Sigmoid colon (tissue), 7 donors: ENCODE measurements around the gene PPP2R5E. TPM values are rescaled to one million over a fixed set of nuclear protein-coding genes. Genes with fewer than 3 reads are reported as not detected.
A peak's percentile ranks its signal among the peaks of the same experiment; 100 is the strongest.

Source experiments
- DNase-seq: peaks from one replicate; pipeline ENCODE4 v3.0.0-alpha.2; 2019
- H3K27ac ChIP-seq, 4 donors: fragments of 200-600 bp; sonication (generic); one replicate each; pipeline ENCODE4 v1.5.1; 2016 to 2019; ENCODE audit warnings: mild to moderate bottlenecking in 1 of 4
- H3K27me3 ChIP-seq, 3 donors: fragments of 200-600 bp; sonication (generic); one replicate each; pipeline ENCODE4 v1.5.1; 2019; ENCODE audit warnings: mild to moderate bottlenecking in 1 of 3
- H3K36me3 ChIP-seq, 4 donors: fragments of 200-600 bp; sonication (generic); one replicate each; pipeline ENCODE4 v1.5.1; 2016 to 2019
- H3K4me1 ChIP-seq, 4 donors: fragments of 200-600 bp; sonication (generic); one replicate each; pipeline ENCODE4 v1.5.1; 2017 to 2019
- H3K4me3 ChIP-seq, 4 donors: fragments of 200-600 bp; sonication (generic); one replicate each; pipeline ENCODE4 v1.5.1; 2017 to 2019; ENCODE audit warnings: mild to moderate bottlenecking in 2 of 4, moderate library complexity in 1 of 4
- H3K9me3 ChIP-seq, 4 donors: fragments of 200-600 bp in 3 of 4; sonication (generic) in 3 of 4; one replicate each; pipeline versions ENCODE4 v1.5.1 to v1.6.1; 2013 to 2019
- EP300 ChIP-seq, 4 donors: sonication (generic); formaldehyde crosslinking; IDR thresholded peaks; one replicate each; pipeline ENCODE4 v1.6.1; 2017; ENCODE audit warnings: antibody characterized with exemption in 4 of 4
- POLR2A ChIP-seq, 2 donors: fragments of 450-650 bp; IDR thresholded peaks; one replicate each; pipeline ENCODE4 v1.6.1; 2016; ENCODE audit warnings: antibody characterized with exemption in 2 of 2, mild to moderate bottlenecking in 2 of 2, moderate library complexity in 2 of 2
- POLR2AphosphoS5 ChIP-seq, 4 donors: sonication (generic); formaldehyde crosslinking; IDR thresholded peaks; one replicate each; pipeline ENCODE4 v1.6.1; 2017; ENCODE audit warnings: antibody characterized with exemption in 4 of 4
- WGBS, 2 donors: extraction: QIAGEN DNeasy Blood & Tissue Kit; methylation state at CpG; one replicate each; pipeline ENCODE4 v1.1.7; 2013; 5-methylcytosine and 5-hydroxymethylcytosine counted together
- intact Hi-C: fragments of 100-400 bp; cut with DNase I; formaldehyde crosslinking; loops from one replicate; pipeline ENCODE4 v1.15.1; 2023
- polyA plus RNA-seq, 3 donors: library from polyadenylated mRNA; stranded (reverse); fragments of 200-250 nt; gene quantifications; one replicate each; pipeline ENCODE4 v1.2.3, GENCODE V29; 2013
- total RNA-seq, 4 donors: library from RNA; depleted of rRNA; stranded (reverse); fragments of >200 nt; gene quantifications; one replicate each; pipeline ENCODE4 v1.1.0, GENCODE V29; 2016
- TF ChIP-seq, protein P1 (sequence below), 4 experiments: fragments of 450-650 bp in 3 of 4; fragments of 200-600 bp in 1 of 4; IDR thresholded peaks; one replicate each; pipeline ENCODE4 v1.5.1; 2016 to 2019; ENCODE audit warnings: antibody characterized with exemption in 4 of 4, mild to moderate bottlenecking in 3 of 4, moderate library complexity in 2 of 4
- donor health status: healthy with polysubstance abuse.
- donor health status: Bipolar disorder and iron deficiency.
- donor health status: healthy.

PPP2R5E gene
- total and polyA plus RNA-seq, 7 donors = 10.8 to 28.9 (median 23.7) TPM

GRCh38 chr14:63436286-63437098 is 106.7 kb downstream of the PPP2R5E start:
- no peak for DNase-seq
- Histone ChIP-seq H3K4me3 (no peak overlapping the region), H3K9me3 (no peaks in the 10 kb centered on the region), H3K27me3 (no peaks in the 10 kb centered on the region), H3K27ac (peak overlapping the region; percentile 69 to 81 (median 79)), H3K4me1 (peaks cover 0 to 66% (median 49%) of the 10 kb centered on the region in 4 donors), H3K36me3 (no peaks in the 10 kb centered on the region)
- intact Hi-C loops = loop anchor here (5.0 kb wide), 2 partner anchors 34 to 106 kb away; partner anchors contain the start of gene PPP2R5E
- no peak for TF ChIP-seq EP300 (IDR thresholded peaks at IDR 0.05)
- TF ChIP-seq, protein P1, sequence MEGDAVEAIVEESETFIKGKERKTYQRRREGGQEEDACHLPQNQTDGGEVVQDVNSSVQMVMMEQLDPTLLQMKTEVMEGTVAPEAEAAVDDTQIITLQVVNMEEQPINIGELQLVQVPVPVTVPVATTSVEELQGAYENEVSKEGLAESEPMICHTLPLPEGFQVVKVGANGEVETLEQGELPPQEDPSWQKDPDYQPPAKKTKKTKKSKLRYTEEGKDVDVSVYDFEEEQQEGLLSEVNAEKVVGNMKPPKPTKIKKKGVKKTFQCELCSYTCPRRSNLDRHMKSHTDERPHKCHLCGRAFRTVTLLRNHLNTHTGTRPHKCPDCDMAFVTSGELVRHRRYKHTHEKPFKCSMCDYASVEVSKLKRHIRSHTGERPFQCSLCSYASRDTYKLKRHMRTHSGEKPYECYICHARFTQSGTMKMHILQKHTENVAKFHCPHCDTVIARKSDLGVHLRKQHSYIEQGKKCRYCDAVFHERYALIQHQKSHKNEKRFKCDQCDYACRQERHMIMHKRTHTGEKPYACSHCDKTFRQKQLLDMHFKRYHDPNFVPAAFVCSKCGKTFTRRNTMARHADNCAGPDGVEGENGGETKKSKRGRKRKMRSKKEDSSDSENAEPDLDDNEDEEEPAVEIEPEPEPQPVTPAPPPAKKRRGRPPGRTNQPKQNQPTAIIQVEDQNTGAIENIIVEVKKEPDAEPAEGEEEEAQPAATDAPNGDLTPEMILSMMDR (IDR thresholded peaks at IDR 0.05) = no peak
- TF ChIP-seq POLR2A (IDR thresholded peaks at IDR 0.05) = no peak
- no peak for TF ChIP-seq POLR2AphosphoS5 (IDR thresholded peaks at IDR 0.05)
- 65 to 78% methylated on average over 5 of the region's 5 CpGs for WGBS, 2 donors

DNA sequence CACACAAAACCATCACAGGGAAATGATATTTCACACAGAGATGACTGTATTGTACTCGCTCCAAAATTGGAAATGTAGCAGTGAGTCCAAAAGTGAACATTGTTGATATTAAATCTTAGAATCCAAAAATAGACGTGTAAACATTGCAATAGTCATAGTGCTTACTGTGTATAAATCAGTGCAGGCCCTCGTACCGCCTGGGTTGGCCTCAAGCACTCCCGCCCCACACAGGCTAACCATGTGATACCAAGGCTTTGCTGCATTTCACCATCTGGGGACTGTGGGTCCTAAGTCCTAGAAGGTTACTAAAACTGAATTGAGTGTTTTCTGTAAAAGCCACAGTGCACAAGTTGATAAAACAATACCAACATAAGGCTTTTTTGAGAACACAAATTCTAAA is 107.3 kb downstream of the PPP2R5E start:
- peak; percentile 94 for DNase-seq
- 71 to 73% methylated on average over 5 of the region's 5 CpGs for WGBS, 2 donors
- H3K27ac ChIP-seq = peak overlapping the region; percentile 69 to 81 (median 79)
- H3K9me3 ChIP-seq = no peaks in the 10 kb centered on the region
- peaks cover 0 to 66% (median 49%) of the 10 kb centered on the region in 4 donors for H3K4me1 ChIP-seq
- H3K4me3 ChIP-seq = no peak overlapping the region
- intact Hi-C loops = loop anchor here (5.0 kb wide), 2 partner anchors 34 to 106 kb away; partner anchors contain the start of gene PPP2R5E
- H3K27me3 ChIP-seq = no peaks in the 10 kb centered on the region
- TF ChIP-seq POLR2AphosphoS5 (IDR thresholded peaks at IDR 0.05) (peak; percentile 76 to 86 (median 84)), EP300 (IDR thresholded peaks at IDR 0.05) (peak in 3 of 4 donors; percentile 58 to 81 (median 74)), POLR2A (IDR thresholded peaks at IDR 0.05) (no peak)
- TF ChIP-seq, protein P1 (IDR thresholded peaks at IDR 0.05) = no peak
- H3K36me3 ChIP-seq = no peaks in the 10 kb centered on the region

GRCh38 chr14:63435204-63435603 is 108.0 kb downstream of the PPP2R5E start:
- WGBS, 2 donors = 60 to 74% methylated on average over 2 of the region's 2 CpGs
- no peak for DNase-seq
- peak overlapping the region; percentile 69 to 81 (median 79) for H3K27ac ChIP-seq
- no peaks in the 10 kb centered on the region for H3K36me3 ChIP-seq
- H3K27me3 ChIP-seq = no peaks in the 10 kb centered on the region
- no peaks in the 10 kb centered on the region for H3K9me3 ChIP-seq
- no peak overlapping the region for H3K4me3 ChIP-seq
- peaks cover 0 to 64% (median 49%) of the 10 kb centered on the region in 4 donors for H3K4me1 ChIP-seq
- TF ChIP-seq POLR2AphosphoS5 (IDR thresholded peaks at IDR 0.05) = no peak
- no peak for TF ChIP-seq EP300 (IDR thresholded peaks at IDR 0.05)
- no peak for TF ChIP-seq POLR2A (IDR thresholded peaks at IDR 0.05)
- TF ChIP-seq, protein P1 (IDR thresholded peaks at IDR 0.05) = no peak
- intact Hi-C loops = loop anchor here (5.0 kb wide), 2 partner anchors 33 to 107 kb away; partner anchors contain the start of gene PPP2R5E

DNA sequence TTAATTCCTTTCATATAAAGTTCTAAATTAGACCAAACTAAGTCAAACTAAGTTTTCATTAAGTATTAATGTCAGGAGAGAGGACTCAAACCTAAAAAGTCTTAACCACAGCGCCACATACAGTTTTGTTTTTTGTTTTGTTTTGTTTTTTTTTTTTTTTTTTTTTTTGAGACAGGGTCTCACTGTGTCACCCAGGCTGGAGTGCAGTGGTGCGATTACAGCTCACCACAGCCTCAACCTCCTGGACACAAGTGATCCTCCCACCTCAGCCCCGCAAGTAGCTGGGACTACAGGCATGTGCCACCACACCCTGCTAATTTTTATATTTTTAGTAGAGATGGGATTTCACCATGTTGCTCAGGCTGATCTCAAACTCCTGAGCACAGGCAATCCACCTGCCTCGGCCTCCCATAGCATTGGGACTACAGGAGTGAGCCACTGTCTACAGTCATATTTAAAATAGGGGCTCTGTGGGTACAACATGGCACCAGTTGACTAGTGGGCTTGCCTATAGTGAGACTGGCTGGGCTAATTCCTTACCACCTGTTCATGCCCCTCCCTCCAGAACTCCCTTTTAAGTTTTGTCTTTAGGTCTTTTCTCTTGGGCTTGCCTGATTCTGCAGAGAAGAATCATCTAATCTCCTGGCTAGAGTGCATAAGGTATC is 110.2 kb downstream of the PPP2R5E start:
- H3K4me1 ChIP-seq = peaks cover 0 to 42% (median 31%) of the 10 kb centered on the region in 4 donors
- intact Hi-C loops = no loop called here
- H3K4me3 ChIP-seq = no peak overlapping the region
- H3K27ac ChIP-seq = no peak overlapping the region
- 95 to 96% methylated on average over 4 of the region's 4 CpGs for WGBS, 2 donors
- no peak for DNase-seq
- H3K27me3 ChIP-seq = no peaks in the 10 kb centered on the region
- no peak for TF ChIP-seq POLR2A (IDR thresholded peaks at IDR 0.05)
- TF ChIP-seq, protein P1 (IDR thresholded peaks at IDR 0.05) = no peak
- TF ChIP-seq EP300 (IDR thresholded peaks at IDR 0.05) = no peak
- no peak for TF ChIP-seq POLR2AphosphoS5 (IDR thresholded peaks at IDR 0.05)
- no peaks in the 10 kb centered on the region for H3K36me3 ChIP-seq
- no peaks in the 10 kb centered on the region for H3K9me3 ChIP-seq
